Panc1 (cell line): ENCODE results near the gene PRR35. TPM values are rescaled to one million over a fixed set of nuclear protein-coding genes. Genes with fewer than 3 reads are reported as not detected.

ENCODE experiments used
- ATAC-seq: fragments of 200-7000 bp; cut with Tn5 transposase; 2 replicates; pipeline ENCODE4 v1.9.1; 2020; ENCODE audit warnings: mild to moderate bottlenecking, moderate library complexity
- BruUV-seq: library from RNA; stranded (reverse); fragments of 400-500 nt; replicated peaks from 2 replicates; lab custom pipeline; 2021; lab: Mats Ljungman, UMichigan
- CTCF ChIA-PET: fragments of 300-600 bp; sonication (Branson Sonifier 250); formaldehyde crosslinking; loops from one replicate; lab custom pipeline; 2022; ENCODE audit warnings: antibody characterized with exemption; lab: Charles Lee
- POLR2A ChIA-PET: fragments of 300-600 bp; sonication (Branson Sonifier 250); formaldehyde crosslinking; loops from one replicate; lab custom pipeline; 2022; ENCODE audit warnings: antibody characterized with exemption; lab: Charles Lee
- DNase-seq: peaks from one replicate; pipeline ENCODE4 v3.0.0-alpha.2; 2010; ENCODE audit warnings: low read depth, low spot score
- H3K27ac ChIP-seq: 2 replicates; pipeline ENCODE4 v1.5.1; 2011; ENCODE audit warnings: mild to moderate bottlenecking, low read length, inconsistent platforms
- H3K27me3 ChIP-seq: fragments of 200-500 bp; sonication (Bioruptor generic); 2 replicates; pipeline ENCODE4 v1.6.0; 2014; ENCODE audit warnings: low read length, inconsistent platforms; ENCODE audit not compliant: control insufficient read depth, insufficient read depth
- H3K36me3 ChIP-seq: fragments of 200-500 bp; sonication (Bioruptor generic); 2 replicates; pipeline ENCODE4 v1.5.1; 2014; ENCODE audit warnings: inconsistent platforms, mild to moderate bottlenecking, low read length, moderate library complexity; ENCODE audit not compliant: control insufficient read depth, insufficient read depth
- H3K4me1 ChIP-seq: 2 replicates; pipeline ENCODE4 v1.5.1; 2011; ENCODE audit warnings: inconsistent platforms, mild to moderate bottlenecking, low read length, moderate library complexity; ENCODE audit not compliant: control insufficient read depth, insufficient read depth
- H3K4me3 ChIP-seq, 2 experiments: 2 replicates each; pipeline ENCODE4 v1.5.1; 2011 to 2012; ENCODE audit warnings: low read depth in 2 of 2, low read length in 2 of 2, mild to moderate bottlenecking in 2 of 2, inconsistent platforms in 1 of 2, moderate library complexity in 1 of 2
- H3K9me3 ChIP-seq: fragments of 200-500 bp; sonication (Bioruptor generic); 2 replicates; pipeline ENCODE4 v1.5.1; 2014; ENCODE audit warnings: low read depth, mild to moderate bottlenecking, inconsistent platforms, low read length, moderate library complexity; ENCODE audit not compliant: control insufficient read depth, insufficient read depth
- CTCF ChIP-seq: fragments of 450-650 bp; IDR thresholded peaks from 2 replicates; pipeline ENCODE4 v1.5.1; 2017; ENCODE audit warnings: mild to moderate bottlenecking
- POLR2AphosphoS5 ChIP-seq: IDR thresholded peaks from 2 replicates; pipeline ENCODE4 v1.6.1; 2012; ENCODE audit warnings: mild to moderate bottlenecking, low read depth, low read length, moderate library complexity
- REST ChIP-seq, 2 experiments: IDR thresholded peaks; 2 replicates each; pipeline ENCODE4 v1.6.1; 2011 to 2012; ENCODE audit warnings: low read depth in 2 of 2, control low read depth in 1 of 2, low read length in 1 of 2, mild to moderate bottlenecking in 1 of 2, moderate library complexity in 1 of 2; ENCODE audit not compliant: insufficient read depth in 1 of 2
- SIN3A ChIP-seq: IDR thresholded peaks from 2 replicates; pipeline ENCODE4 v1.6.1; 2012; ENCODE audit warnings: low read depth, mild to moderate bottlenecking, low read length, moderate library complexity, borderline replicate concordance; ENCODE audit not compliant: insufficient read depth
- TCF7L2 ChIP-seq: IDR thresholded peaks from 2 replicates; pipeline ENCODE4 v1.6.1; 2011; ENCODE audit warnings: mild to moderate bottlenecking, low read depth, low read length, inconsistent platforms
- in situ Hi-C: cut with HindIII; loops from 2 replicates; pipeline ENCODE4 v1.10.0; 2016; ENCODE audit warnings: low sequenced_read_pairs, low pct_unique_long_range_greater_than_20kb
- intact Hi-C: fragments of 100-400 bp; cut with micrococcal nuclease; formaldehyde crosslinking; loops from one replicate; pipeline ENCODE4 v1.10.0; 2022; ENCODE audit not compliant: unreplicated experiment
- total RNA-seq: library from RNA; stranded (reverse); gene quantifications from one replicate; pipeline ENCODE4 v1.2.1, GENCODE V29; 2021; ENCODE audit not compliant: unreplicated experiment

PRR35 gene
- total RNA-seq, 1 experiment from 2014 or later: 2.2 TPM

- Histone ChIP-seq H3K27ac (no peak overlapping the region), H3K36me3 (no peaks in the 10 kb centered on the region), H3K9me3 (no peaks in the 10 kb centered on the region), H3K27me3 (no peaks in the 10 kb centered on the region), H3K4me1 (peaks cover 50% of the 10 kb centered on the region), H3K4me3 (no peak overlapping the region)
- intact Hi-C loops (no loop called here), in situ Hi-C loops (no loop called here)
- ChIA-PET CTCF (interaction anchor here (1.3 kb wide), 1 partner anchor 13 kb away, joined by 8 read pairs; no protein-coding TSS in a partner anchor), POLR2A (no interaction called here)
- TF ChIP-seq REST (IDR thresholded peaks at IDR 0.05; ENCODE audit: insufficient read depth in 1 of 2, low read depth in 2 of 2, low read length in 1 of 2): no peak
- no peak for TF ChIP-seq CTCF
- no peak for TF ChIP-seq POLR2AphosphoS5
- DNase-seq (no peak), ATAC-seq (no peak)
- BruUV-seq: no TSS peak
These were observed 29.9 kb upstream of the PRR35 start for GRCh38 chr16:530111-530817.

- no peak for TF ChIP-seq TCF7L2
- no peak for TF ChIP-seq SIN3A
- no peak for TF ChIP-seq CTCF
- TF ChIP-seq REST (IDR thresholded peaks at IDR 0.05; ENCODE audit: insufficient read depth in 1 of 2, low read depth in 2 of 2, low read length in 1 of 2): no peak
- TF ChIP-seq POLR2AphosphoS5: no peak
These were observed 28.6 kb upstream of the PRR35 start for GRCh38 chr16:531494-532125.

More at GRCh38 chr16:531494-532125, 28.6 kb upstream of the PRR35 start:
- in situ Hi-C loops: no loop called here
- H3K27ac ChIP-seq: no peak overlapping the region
- H3K9me3 ChIP-seq: no peaks in the 10 kb centered on the region
- peaks cover 40% of the 10 kb centered on the region for H3K4me1 ChIP-seq
- ChIA-PET POLR2A (no interaction called here), CTCF (interaction anchor here (0.7 kb wide), 1 partner anchor 42 kb away, joined by 6 read pairs; no protein-coding TSS in a partner anchor)
- DNase-seq (no peak), ATAC-seq (no peak)
- no peaks in the 10 kb centered on the region for H3K36me3 ChIP-seq
- no peaks in the 10 kb centered on the region for H3K27me3 ChIP-seq
- BruUV-seq: no TSS peak
- H3K4me3 ChIP-seq: no peak overlapping the region
- intact Hi-C loops: no loop called here
